ENCODE data around the gene KRT72.

KRT72 gene

GRCh38 chr12:52551216-52551865 is 49.9 kb downstream of the KRT72 start:
- Histone ChIP-seq H3K18ac (ENCODE audit: low read length) (peak overlapping the region; percentile 28), H3K4me1 (ENCODE audit: control insufficient read depth in 2 of 2, insufficient read depth in 1 of 2, low read depth in 1 of 2, low read length in 2 of 2) (no peaks in the 10 kb centered on the region), H3K79me1 (ENCODE audit: low read depth, low read length) (no peaks in the 10 kb centered on the region), H3K27me3 (ENCODE audit: control insufficient read depth in 3 of 3, insufficient read depth in 3 of 3, low read depth in 1 of 3, low read length in 3 of 3) (peaks cover 0 to 5% (median 0%) of the 10 kb centered on the region in 3 experiments), H3K4me2 (ENCODE audit: insufficient read depth, low read length, poor library complexity, severe bottlenecking) (no peak overlapping the region), H3K4me3 (ENCODE audit: low read length in 2 of 2) (no peak overlapping the region), H2AFZ (ENCODE audit: low read length) (no peak overlapping the region), H3K27ac (replicated peaks; ENCODE audit: low read length) (no peak overlapping the region), H4K8ac (ENCODE audit: low read depth, low read length) (no peak overlapping the region), H2AK5ac (ENCODE audit: low read depth, low read length) (no peak overlapping the region), H4K91ac (ENCODE audit: low read depth, low read length, poor library complexity) (no peak overlapping the region), H2BK5ac (ENCODE audit: low read length) (no peak overlapping the region), H3K23ac (ENCODE audit: low read depth, low read length, poor library complexity) (no peak overlapping the region), H3K14ac (ENCODE audit: low read length) (no peak overlapping the region), H3K4ac (ENCODE audit: low read length) (no peak overlapping the region), H2BK15ac (ENCODE audit: low read length) (no peak overlapping the region), H2BK120ac (ENCODE audit: low read depth, low read length) (no peak overlapping the region), H3K9me3 (replicated peaks in 1 of 2; ENCODE audit: control insufficient read depth in 2 of 2, insufficient read depth in 1 of 2, low read depth in 1 of 2, low read length in 2 of 2) (no peaks in the 10 kb centered on the region), H3K36me3 (replicated peaks in 1 of 2; ENCODE audit: control insufficient read depth in 2 of 2, insufficient read depth in 2 of 2, low read length in 2 of 2) (no peaks in the 10 kb centered on the region), H3K9ac (ENCODE audit: low read depth, low read length, poor library complexity) (no peak overlapping the region), H2BK12ac (ENCODE audit: low read length) (no peak overlapping the region)
- no CpG with 5 or more reads among the region's 6 CpGs for WGBS, 2 donors (ENCODE audit: extremely low coverage in 2 of 2, insufficient read length in 2 of 2, insufficient replicate concordance in 1 of 2)
- no peak for DNase-seq (ENCODE audit: low spot score)

- Histone ChIP-seq H3K4me3 (ENCODE audit: low read length in 2 of 2) (no peak overlapping the region), H2BK15ac (ENCODE audit: low read length) (no peak overlapping the region), H3K4me1 (ENCODE audit: control insufficient read depth in 2 of 2, insufficient read depth in 1 of 2, low read depth in 1 of 2, low read length in 2 of 2) (no peaks in the 10 kb centered on the region), H2BK5ac (ENCODE audit: low read length) (no peak overlapping the region), H3K27ac (replicated peaks; ENCODE audit: low read length) (no peak overlapping the region), H3K27me3 (ENCODE audit: control insufficient read depth in 3 of 3, insufficient read depth in 3 of 3, low read depth in 1 of 3, low read length in 3 of 3) (no peaks in the 10 kb centered on the region), H3K36me3 (replicated peaks in 1 of 2; ENCODE audit: control insufficient read depth in 2 of 2, insufficient read depth in 2 of 2, low read length in 2 of 2) (no peaks in the 10 kb centered on the region), H4K8ac (ENCODE audit: low read depth, low read length) (no peak overlapping the region), H2BK12ac (ENCODE audit: low read length) (no peak overlapping the region), H2AFZ (ENCODE audit: low read length) (no peak overlapping the region), H3K14ac (ENCODE audit: low read length) (no peak overlapping the region), H3K23ac (ENCODE audit: low read depth, low read length, poor library complexity) (no peak overlapping the region), H3K9me3 (replicated peaks in 1 of 2; ENCODE audit: control insufficient read depth in 2 of 2, insufficient read depth in 1 of 2, low read depth in 1 of 2, low read length in 2 of 2) (no peaks in the 10 kb centered on the region), H2BK120ac (ENCODE audit: low read depth, low read length) (no peak overlapping the region), H4K91ac (ENCODE audit: low read depth, low read length, poor library complexity) (no peak overlapping the region), H3K4me2 (ENCODE audit: insufficient read depth, low read length, poor library complexity, severe bottlenecking) (no peak overlapping the region), H3K4ac (ENCODE audit: low read length) (no peak overlapping the region), H3K79me1 (ENCODE audit: low read depth, low read length) (no peaks in the 10 kb centered on the region), H2AK5ac (ENCODE audit: low read depth, low read length) (no peak overlapping the region), H3K18ac (ENCODE audit: low read length) (no peak overlapping the region), H3K9ac (ENCODE audit: low read depth, low read length, poor library complexity) (no peak overlapping the region)
- no CpG with 5 or more reads among the region's 15 CpGs for WGBS, 2 donors (ENCODE audit: extremely low coverage in 2 of 2, insufficient read length in 2 of 2, insufficient replicate concordance in 1 of 2)
- no peak for DNase-seq (ENCODE audit: low spot score)
Observed at GRCh38 chr12:52546126-52546525, 55.1 kb downstream of the KRT72 start.

- Histone ChIP-seq H3K4me2 (ENCODE audit: insufficient read depth, low read length, poor library complexity, severe bottlenecking) (no peak overlapping the region), H3K23ac (ENCODE audit: low read depth, low read length, poor library complexity) (no peak overlapping the region)
- no peak for DNase-seq (ENCODE audit: low spot score)
Observed at GRCh38 chr12:52543985-52544883, 57.0 kb downstream of the KRT72 start.

GRCh38 chr12:52542785-52543318 is 58.4 kb downstream of the KRT72 start:
- H3K79me1 ChIP-seq (ENCODE audit: low read depth, low read length) = no peaks in the 10 kb centered on the region
- no peak overlapping the region for H4K91ac ChIP-seq (ENCODE audit: low read depth, low read length, poor library complexity)
- H3K4ac ChIP-seq (ENCODE audit: low read length) = no peak overlapping the region
- no peak overlapping the region for H3K14ac ChIP-seq (ENCODE audit: low read length)
- no peaks in the 10 kb centered on the region for H3K27me3 ChIP-seq (ENCODE audit: control insufficient read depth in 3 of 3, insufficient read depth in 3 of 3, low read depth in 1 of 3, low read length in 3 of 3)
- H2AFZ ChIP-seq (ENCODE audit: low read length) = no peak overlapping the region
- H2BK15ac ChIP-seq (ENCODE audit: low read length) = no peak overlapping the region
- no peak overlapping the region for H4K8ac ChIP-seq (ENCODE audit: low read depth, low read length)
- H2BK12ac ChIP-seq (ENCODE audit: low read length) = no peak overlapping the region
- H3K4me1 ChIP-seq (ENCODE audit: control insufficient read depth in 2 of 2, insufficient read depth in 1 of 2, low read depth in 1 of 2, low read length in 2 of 2) = no peaks in the 10 kb centered on the region
- no peak overlapping the region for H3K4me2 ChIP-seq (ENCODE audit: insufficient read depth, low read length, poor library complexity, severe bottlenecking)
- H3K9me3 ChIP-seq (replicated peaks in 1 of 2; ENCODE audit: control insufficient read depth in 2 of 2, insufficient read depth in 1 of 2, low read depth in 1 of 2, low read length in 2 of 2) = no peaks in the 10 kb centered on the region
- H3K9ac ChIP-seq (ENCODE audit: low read depth, low read length, poor library complexity) = no peak overlapping the region
- no peak overlapping the region for H3K27ac ChIP-seq (replicated peaks; ENCODE audit: low read length)
- H2BK5ac ChIP-seq (ENCODE audit: low read length) = no peak overlapping the region
- H3K23ac ChIP-seq (ENCODE audit: low read depth, low read length, poor library complexity) = no peak overlapping the region
- no peak for DNase-seq (ENCODE audit: low spot score)
- H2BK120ac ChIP-seq (ENCODE audit: low read depth, low read length) = no peak overlapping the region
- H2AK5ac ChIP-seq (ENCODE audit: low read depth, low read length) = no peak overlapping the region
- peak overlapping the region in 1 of 2 donors; percentile 49 for H3K4me3 ChIP-seq (ENCODE audit: low read length in 2 of 2)
- WGBS, 2 donors (ENCODE audit: extremely low coverage in 2 of 2, insufficient read length in 2 of 2, insufficient replicate concordance in 1 of 2) = no CpG with 5 or more reads among the region's 7 CpGs
- no peak overlapping the region for H3K18ac ChIP-seq (ENCODE audit: low read length)
- no peaks in the 10 kb centered on the region for H3K36me3 ChIP-seq (replicated peaks in 1 of 2; ENCODE audit: control insufficient read depth in 2 of 2, insufficient read depth in 2 of 2, low read length in 2 of 2)

More at GRCh38 chr12:52543985-52544883, 57.0 kb downstream of the KRT72 start:
- H2AFZ ChIP-seq (ENCODE audit: low read length) = no peak overlapping the region
- H2BK12ac ChIP-seq (ENCODE audit: low read length) = no peak overlapping the region
- no peak overlapping the region for H2BK15ac ChIP-seq (ENCODE audit: low read length)
- no peak overlapping the region for H4K8ac ChIP-seq (ENCODE audit: low read depth, low read length)
- H3K4me1 ChIP-seq (ENCODE audit: control insufficient read depth in 2 of 2, insufficient read depth in 1 of 2, low read depth in 1 of 2, low read length in 2 of 2) = no peaks in the 10 kb centered on the region
- H3K18ac ChIP-seq (ENCODE audit: low read length) = peak overlapping the region; percentile 9
- no peak overlapping the region for H2BK5ac ChIP-seq (ENCODE audit: low read length)
- peak overlapping the region; percentile 29 for H2AK5ac ChIP-seq (ENCODE audit: low read depth, low read length)
- H3K9ac ChIP-seq (ENCODE audit: low read depth, low read length, poor library complexity) = no peak overlapping the region
- H3K27me3 ChIP-seq (ENCODE audit: control insufficient read depth in 3 of 3, insufficient read depth in 3 of 3, low read depth in 1 of 3, low read length in 3 of 3) = no peaks in the 10 kb centered on the region
- no peaks in the 10 kb centered on the region for H3K9me3 ChIP-seq (replicated peaks in 1 of 2; ENCODE audit: control insufficient read depth in 2 of 2, insufficient read depth in 1 of 2, low read depth in 1 of 2, low read length in 2 of 2)
- H3K36me3 ChIP-seq (replicated peaks in 1 of 2; ENCODE audit: control insufficient read depth in 2 of 2, insufficient read depth in 2 of 2, low read length in 2 of 2) = no peaks in the 10 kb centered on the region
- H3K27ac ChIP-seq (replicated peaks; ENCODE audit: low read length) = no peak overlapping the region
- H3K14ac ChIP-seq (ENCODE audit: low read length) = no peak overlapping the region
- no peak overlapping the region for H4K91ac ChIP-seq (ENCODE audit: low read depth, low read length, poor library complexity)
- H3K4ac ChIP-seq (ENCODE audit: low read length) = no peak overlapping the region
- no peak overlapping the region for H2BK120ac ChIP-seq (ENCODE audit: low read depth, low read length)
- H3K79me1 ChIP-seq (ENCODE audit: low read depth, low read length) = no peaks in the 10 kb centered on the region
- no peak overlapping the region for H3K4me3 ChIP-seq (ENCODE audit: low read length in 2 of 2)
- WGBS, 2 donors (ENCODE audit: extremely low coverage in 2 of 2, insufficient read length in 2 of 2, insufficient replicate concordance in 1 of 2) = no CpG with 5 or more reads among the region's 17 CpGs

All from neuronal stem cell (in vitro differentiated cells).